ACC112 (cell line): Measurements from ENCODE around the gene POLD4.

ENCODE experiments used
- H2AFZ ChIP-seq: fragments of 200-600 bp; sonication (generic); one replicate; pipeline ENCODE4 v1.6.0; 2017; ENCODE audit warnings: antibody characterized with exemption, low read length; ENCODE audit not compliant: unreplicated experiment
- H3K27ac ChIP-seq: fragments of 200-600 bp; sonication (generic); 2 replicates; pipeline ENCODE4 v1.5.1; 2014; ENCODE audit warnings: low read depth, mild to moderate bottlenecking, antibody characterized with exemption, low read length, moderate library complexity
- H3K27me3 ChIP-seq: fragments of 200-600 bp; sonication (generic); 2 replicates; pipeline ENCODE4 v1.6.1; 2014; ENCODE audit warnings: mild to moderate bottlenecking, antibody characterized with exemption, low read length, moderate library complexity, mixed read lengths; ENCODE audit not compliant: insufficient read depth
- H3K36me3 ChIP-seq: fragments of 200-600 bp; sonication (generic); 2 replicates; pipeline ENCODE4 v1.6.1; 2016; ENCODE audit warnings: mild to moderate bottlenecking, antibody characterized with exemption, low read length, moderate library complexity, mixed read lengths; ENCODE audit not compliant: insufficient read depth
- H3K4me1 ChIP-seq: fragments of 200-600 bp; sonication (generic); one replicate; pipeline ENCODE4 v1.6.1; 2016; ENCODE audit warnings: low read length, mixed read lengths; ENCODE audit not compliant: insufficient read depth, unreplicated experiment, control insufficient read depth
- H3K4me3 ChIP-seq: fragments of 200-600 bp; sonication (generic); 2 replicates; pipeline ENCODE4 v1.5.1; 2014; ENCODE audit warnings: mild to moderate bottlenecking, low read depth, low read length
- H3K79me2 ChIP-seq: fragments of 200-600 bp; sonication (generic); one replicate; pipeline ENCODE4 v1.6.0; 2016; ENCODE audit warnings: low read length; ENCODE audit not compliant: control insufficient read depth, unreplicated experiment, insufficient read depth

Gene POLD4

GRCh38 chr11:67313125-67313890 lies 40.0 kb downstream of the POLD4 start:
- no peak overlapping the region for H3K27ac ChIP-seq
- no peaks in the 10 kb centered on the region for H3K27me3 ChIP-seq
- H3K79me2 ChIP-seq = no peaks in the 10 kb centered on the region
- H2AFZ ChIP-seq = no peak overlapping the region
- H3K4me1 ChIP-seq = no peaks in the 10 kb centered on the region
- no peak overlapping the region for H3K4me3 ChIP-seq
- no peaks in the 10 kb centered on the region for H3K36me3 ChIP-seq

GRCh38 chr11:67312187-67313021 lies 40.9 kb downstream of the POLD4 start:
- H3K27ac ChIP-seq = no peak overlapping the region
- H2AFZ ChIP-seq = no peak overlapping the region
- H3K4me1 ChIP-seq = no peaks in the 10 kb centered on the region
- no peak overlapping the region for H3K4me3 ChIP-seq
- H3K36me3 ChIP-seq = no peaks in the 10 kb centered on the region
- no peaks in the 10 kb centered on the region for H3K79me2 ChIP-seq
- no peaks in the 10 kb centered on the region for H3K27me3 ChIP-seq

DNA sequence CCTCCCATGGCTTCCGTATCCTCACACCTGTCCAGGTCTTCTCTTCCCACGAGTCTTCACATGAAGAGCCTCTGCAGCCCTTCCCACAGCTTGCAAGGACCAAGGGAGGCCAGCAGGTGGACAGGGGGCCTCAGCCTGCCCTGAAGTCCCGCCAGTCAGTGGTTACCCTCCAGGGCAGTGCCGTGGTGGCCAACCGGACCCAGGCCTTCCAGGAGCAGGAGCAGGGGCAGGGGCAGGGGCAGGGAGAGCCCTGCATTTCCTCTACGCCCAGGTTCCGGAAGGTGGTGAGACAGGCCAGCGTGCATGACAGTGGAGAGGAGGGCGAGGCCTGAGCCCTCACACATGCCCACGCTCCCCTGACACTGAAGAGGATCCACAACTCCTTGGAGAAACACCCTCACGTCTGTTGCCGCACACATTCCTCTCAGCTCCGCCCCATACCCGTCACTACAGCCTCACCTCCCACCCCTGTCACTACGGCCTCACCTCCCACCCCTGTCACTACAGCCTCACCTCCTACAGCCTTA lies 41.7 kb downstream of the POLD4 start:
- H3K27me3 ChIP-seq = no peaks in the 10 kb centered on the region
- H3K4me3 ChIP-seq = no peak overlapping the region
- no peak overlapping the region for H2AFZ ChIP-seq
- H3K27ac ChIP-seq = no peak overlapping the region
- H3K36me3 ChIP-seq = no peaks in the 10 kb centered on the region
- H3K79me2 ChIP-seq = no peaks in the 10 kb centered on the region
- H3K4me1 ChIP-seq = no peaks in the 10 kb centered on the region

- H3K27ac ChIP-seq = no peak overlapping the region
- H3K4me1 ChIP-seq = no peaks in the 10 kb centered on the region
Measured at GRCh38 chr11:67311051-67311555, 42.2 kb downstream of the POLD4 start.

DNA sequence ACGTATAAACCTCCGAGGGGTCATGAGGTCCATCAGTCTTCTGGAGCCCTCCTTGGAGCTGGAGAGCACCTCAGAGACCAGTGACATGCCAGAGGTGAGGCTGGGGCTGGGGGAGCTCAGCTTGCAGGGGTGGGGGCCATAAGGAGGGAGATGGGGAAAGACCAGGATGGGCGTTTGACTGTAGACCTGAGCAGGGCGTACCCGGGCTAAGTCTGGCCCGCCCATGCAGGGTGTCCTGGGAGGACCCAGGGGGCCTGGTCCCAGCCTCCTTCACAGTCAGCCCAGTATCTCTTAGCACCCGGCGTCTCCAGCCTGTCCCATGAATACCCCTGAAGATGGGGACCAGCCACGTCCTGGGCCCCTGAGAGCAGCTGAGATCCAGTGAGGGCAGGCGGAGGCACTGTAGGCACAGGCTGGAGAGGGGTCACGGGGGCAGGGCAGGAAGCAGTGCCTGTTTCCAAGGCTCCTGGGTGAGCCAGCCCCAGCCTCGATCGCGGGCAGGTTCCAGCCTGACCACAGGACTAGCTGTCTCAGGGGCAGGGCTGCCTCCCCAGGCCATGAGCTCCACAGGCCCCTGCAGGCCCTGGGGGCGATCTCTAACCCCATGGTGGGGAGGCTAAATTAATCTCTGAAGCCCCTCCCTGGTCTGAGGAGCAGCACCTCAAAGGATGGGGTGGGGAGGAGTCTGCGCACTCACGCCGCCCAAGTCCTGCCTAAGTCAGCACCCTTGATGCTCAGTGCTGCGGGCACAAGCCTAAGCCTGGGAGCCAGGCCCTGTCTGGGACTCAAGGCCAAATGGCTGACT lies 42.9 kb downstream of the POLD4 start:
- Histone ChIP-seq H3K79me2 (no peaks in the 10 kb centered on the region), H2AFZ (no peak overlapping the region), H3K4me3 (no peak overlapping the region), H3K27ac (no peak overlapping the region), H3K4me1 (no peaks in the 10 kb centered on the region), H3K36me3 (no peaks in the 10 kb centered on the region), H3K27me3 (no peaks in the 10 kb centered on the region)

More at GRCh38 chr11:67311051-67311555, 42.2 kb downstream of the POLD4 start:
- H3K36me3 ChIP-seq = no peaks in the 10 kb centered on the region
- no peak overlapping the region for H3K4me3 ChIP-seq
- no peaks in the 10 kb centered on the region for H3K79me2 ChIP-seq
- H3K27me3 ChIP-seq = no peaks in the 10 kb centered on the region
- no peak overlapping the region for H2AFZ ChIP-seq

- Histone ChIP-seq H3K36me3 (no peaks in the 10 kb centered on the region), H3K4me1 (no peaks in the 10 kb centered on the region), H3K27me3 (no peaks in the 10 kb centered on the region), H3K4me3 (no peak overlapping the region), H2AFZ (no peak overlapping the region), H3K79me2 (no peaks in the 10 kb centered on the region), H3K27ac (no peak overlapping the region)
Measured at GRCh38 chr11:67309661-67310061, 43.7 kb downstream of the POLD4 start.

DNA sequence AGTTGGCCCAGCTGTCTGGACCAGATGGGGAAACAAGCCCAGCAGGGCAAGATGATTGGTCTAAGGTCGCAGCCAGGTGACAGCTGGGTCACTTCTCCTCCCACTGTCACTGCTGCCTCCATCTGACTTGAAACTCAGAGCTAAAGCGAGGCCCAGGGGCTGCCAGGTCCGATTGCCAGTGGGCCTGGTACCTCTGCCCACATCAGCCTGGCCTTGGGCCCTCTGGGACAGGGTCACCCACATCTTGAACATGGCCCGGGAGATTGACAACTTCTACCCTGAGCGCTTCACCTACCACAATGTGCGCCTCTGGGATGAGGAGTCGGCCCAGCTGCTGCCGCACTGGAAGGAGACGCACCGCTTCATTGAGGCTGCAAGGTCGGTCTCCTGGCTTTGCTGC lies 44.2 kb downstream of the POLD4 start:
- Histone ChIP-seq H3K79me2 (no peaks in the 10 kb centered on the region), H2AFZ (no peak overlapping the region), H3K27me3 (no peaks in the 10 kb centered on the region), H3K36me3 (no peaks in the 10 kb centered on the region), H3K4me1 (no peaks in the 10 kb centered on the region), H3K4me3 (no peak overlapping the region), H3K27ac (no peak overlapping the region)

DNA sequence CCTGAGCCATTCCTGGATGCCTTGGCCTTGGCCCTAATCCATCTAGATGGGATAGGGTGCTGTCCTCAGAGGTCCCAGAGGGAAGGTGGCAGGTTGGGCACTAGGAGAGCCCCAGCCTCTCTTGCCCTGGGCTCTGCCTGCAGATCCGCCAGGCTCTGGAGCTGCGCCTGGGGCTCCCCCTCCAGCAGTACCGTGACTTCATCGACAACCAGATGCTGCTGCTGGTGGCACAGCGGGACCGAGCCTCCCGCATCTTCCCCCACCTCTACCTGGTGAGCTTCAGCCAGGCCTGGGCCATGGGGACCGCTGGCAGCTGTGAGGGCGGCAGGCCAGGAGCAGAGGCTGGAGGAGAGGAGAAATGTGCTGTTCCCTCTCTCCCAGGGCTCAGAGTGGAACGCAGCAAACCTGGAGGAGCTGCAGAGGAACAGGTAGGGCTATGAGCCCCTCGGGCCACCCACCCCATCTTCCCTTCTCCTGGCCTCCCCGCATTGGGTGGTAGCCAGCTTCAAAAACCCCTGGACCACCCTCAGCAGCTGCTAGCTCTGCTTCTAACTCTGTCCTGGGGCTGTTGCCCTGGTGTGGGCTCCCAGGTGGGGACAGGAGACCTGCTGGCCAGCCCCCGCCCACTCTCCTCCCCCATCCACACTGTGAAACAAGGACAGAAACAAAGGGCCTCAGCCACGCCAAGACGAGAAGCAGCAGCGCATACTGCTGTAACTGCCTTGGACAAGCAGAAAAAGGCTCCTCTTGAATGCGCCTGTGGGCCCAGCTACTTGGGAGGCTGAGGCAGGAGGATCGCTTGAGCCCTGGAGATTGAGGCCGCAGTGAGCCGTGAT lies 45.1 kb downstream of the POLD4 start:
- Histone ChIP-seq H3K79me2 (no peaks in the 10 kb centered on the region), H3K27ac (no peak overlapping the region), H2AFZ (no peak overlapping the region), H3K27me3 (no peaks in the 10 kb centered on the region), H3K4me1 (no peaks in the 10 kb centered on the region), H3K36me3 (no peaks in the 10 kb centered on the region), H3K4me3 (no peak overlapping the region)

DNA sequence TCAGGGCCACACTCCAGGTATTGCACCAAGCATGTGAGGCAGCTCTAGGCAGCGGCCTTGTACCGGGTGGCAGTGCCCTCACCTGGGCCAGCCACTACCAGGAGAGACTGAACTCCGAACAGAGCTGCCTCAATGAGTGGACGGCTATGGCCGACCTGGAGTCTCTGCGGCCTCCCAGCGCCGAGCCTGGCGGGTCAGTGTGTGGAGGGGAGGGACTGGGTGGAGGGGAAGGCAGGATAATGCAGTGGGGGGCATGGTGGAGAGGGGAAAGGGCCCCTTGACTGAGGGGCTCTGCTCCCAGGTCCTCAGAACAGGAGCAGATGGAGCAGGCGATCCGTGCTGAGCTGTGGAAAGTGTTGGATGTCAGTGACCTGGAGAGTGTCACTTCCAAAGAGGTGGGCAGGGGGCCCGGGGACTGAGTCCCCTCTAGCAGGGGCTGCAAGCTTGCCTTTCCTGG lies 45.8 kb downstream of the POLD4 start:
- no peaks in the 10 kb centered on the region for H3K36me3 ChIP-seq
- H3K4me3 ChIP-seq = no peak overlapping the region
- no peaks in the 10 kb centered on the region for H3K79me2 ChIP-seq
- peaks cover 4% of the 10 kb centered on the region for H3K4me1 ChIP-seq
- H2AFZ ChIP-seq = no peak overlapping the region
- H3K27me3 ChIP-seq = no peaks in the 10 kb centered on the region
- no peak overlapping the region for H3K27ac ChIP-seq
